GM21526 (cell line): ENCODE measurements around the gene PROM2.

Source experiments
- ATAC-seq: cut with Tn5 transposase; IDR thresholded peaks from one replicate; pipeline ENCODE4 v1.9.1; 2021; ENCODE audit warnings: moderate library complexity; ENCODE audit not compliant: unreplicated experiment, low FRiP score

PROM2 gene

DNA sequence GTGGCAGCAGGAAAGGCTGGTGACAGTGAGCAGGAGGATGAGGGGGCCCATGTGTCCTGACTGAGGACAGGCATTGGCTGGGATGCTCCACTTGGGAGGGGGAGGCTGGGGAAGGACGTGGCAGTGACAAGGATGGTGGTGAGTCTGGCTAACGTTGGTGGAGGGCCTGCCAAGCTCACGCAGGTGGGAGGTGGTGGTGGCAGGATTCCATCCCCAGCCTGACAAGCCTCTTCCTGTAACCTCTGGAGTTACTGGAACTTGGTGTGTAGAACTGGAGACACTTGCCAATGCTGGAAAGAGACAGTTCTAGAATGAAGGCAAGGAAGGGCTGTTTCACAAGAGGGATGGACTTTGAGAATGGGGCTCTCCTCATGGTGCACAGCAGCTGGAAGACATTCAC lies 8.2 kb downstream of the PROM2 start:
- ATAC-seq: no peak

DNA sequence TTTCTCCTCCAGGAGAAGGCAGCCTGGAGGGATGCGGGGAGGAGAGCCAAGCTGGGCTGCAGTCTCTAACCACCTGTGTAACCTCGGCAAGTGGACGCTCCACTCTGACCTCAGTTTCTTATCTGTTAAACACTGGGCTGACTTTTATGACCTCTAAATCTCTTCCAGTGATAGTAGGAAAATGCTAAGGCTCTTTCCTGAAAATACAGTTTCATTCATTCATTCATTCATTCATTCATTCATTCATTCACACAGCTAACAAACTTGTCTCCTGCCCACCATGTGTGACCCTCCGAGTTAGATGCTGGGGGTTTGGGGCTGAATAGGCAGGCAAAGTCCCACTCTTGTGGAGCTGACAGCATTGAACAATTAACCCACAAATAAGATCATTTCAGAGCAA lies 9.3 kb downstream of the PROM2 start:
- ATAC-seq: no peak

DNA sequence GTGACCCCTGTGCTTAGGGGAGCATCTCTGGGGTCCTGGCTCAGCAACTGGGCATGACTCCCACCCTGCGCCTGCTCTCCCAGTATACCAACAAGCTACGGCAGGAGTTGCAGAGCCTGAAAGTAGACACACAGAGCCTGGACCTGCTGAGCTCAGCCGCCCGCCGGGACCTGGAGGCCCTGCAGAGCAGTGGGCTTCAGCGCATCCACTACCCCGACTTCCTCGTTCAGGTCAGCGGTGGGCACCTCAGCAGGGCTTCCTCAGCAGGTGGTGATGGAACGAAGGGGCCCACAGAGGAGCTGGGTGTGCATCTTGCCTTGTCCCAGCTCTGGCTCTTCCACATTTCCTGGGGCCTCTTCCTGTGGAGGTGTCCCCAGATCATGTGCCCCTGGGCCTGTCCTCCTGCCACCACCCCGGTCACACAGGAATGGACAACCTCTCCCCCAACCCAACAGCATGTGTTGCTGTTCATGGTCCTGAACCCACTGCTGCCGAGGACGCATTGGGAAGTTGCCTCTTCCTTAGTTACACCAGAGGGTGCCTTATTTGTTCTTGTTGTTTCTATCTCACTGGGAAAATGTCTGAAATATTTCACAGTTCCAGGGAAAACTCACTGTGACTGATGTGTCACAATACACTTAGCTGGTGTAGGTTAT lies 10.8 kb downstream of the PROM2 start:
- ATAC-seq: no peak

DNA sequence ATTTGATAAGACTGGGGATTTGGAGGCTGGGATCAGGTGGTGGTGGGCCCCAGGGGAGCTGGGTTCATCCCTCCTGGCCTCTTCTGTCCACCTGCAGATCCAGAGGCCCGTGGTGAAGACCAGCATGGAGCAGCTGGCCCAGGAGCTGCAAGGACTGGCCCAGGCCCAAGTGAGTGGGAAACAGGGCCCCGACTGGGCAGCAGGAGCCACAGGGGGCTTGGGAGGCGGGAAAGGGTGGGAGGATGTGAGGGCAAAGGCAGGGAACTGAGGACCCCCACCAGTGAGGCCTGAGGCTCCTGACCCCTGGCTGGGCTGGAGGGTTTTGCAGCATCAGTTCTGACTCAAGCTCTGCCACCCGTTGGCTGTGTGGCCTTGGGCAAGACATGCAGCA lies 11.3 kb downstream of the PROM2 start:
- ATAC-seq: no peak

DNA sequence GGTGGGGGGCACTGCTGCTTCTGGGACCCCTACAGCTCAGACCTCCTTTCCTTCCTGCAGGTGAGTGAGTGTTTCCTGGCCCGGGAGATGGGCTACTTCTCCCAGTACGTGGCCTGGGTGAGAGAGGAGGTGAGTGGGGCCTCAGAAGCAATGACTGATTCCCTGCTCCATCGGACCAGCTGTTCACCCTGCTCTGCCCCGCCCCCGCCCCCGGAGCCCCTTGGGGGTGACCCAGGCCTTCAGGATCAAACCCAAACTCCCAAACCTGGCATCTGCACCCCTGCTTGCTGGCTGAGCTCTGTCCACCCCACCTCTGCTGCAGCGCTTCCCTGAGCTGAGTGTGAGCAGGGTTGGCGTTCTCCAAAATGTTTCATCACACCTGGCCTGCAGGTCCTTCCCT lies 13.1 kb downstream of the PROM2 start:
- ATAC-seq: no peak

DNA sequence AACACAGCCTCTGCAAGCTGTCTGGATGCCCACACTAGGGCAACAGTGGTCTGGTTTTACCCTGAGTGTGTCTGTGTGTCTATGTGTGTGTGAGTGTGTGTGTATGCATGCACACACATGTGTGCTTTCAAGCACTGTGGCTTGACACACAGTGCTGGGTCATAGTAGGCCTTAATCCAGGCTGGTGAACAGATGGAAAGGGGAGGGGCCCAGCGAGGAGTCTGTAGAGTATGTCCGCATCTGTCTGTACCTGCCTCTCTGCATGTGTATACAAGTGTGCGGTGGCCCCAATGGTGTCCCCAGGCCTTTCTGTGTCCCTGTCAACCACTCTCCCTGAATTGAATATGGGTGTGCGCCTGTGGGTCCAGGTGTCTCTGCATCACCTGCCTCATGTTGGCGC lies 13.6 kb downstream of the PROM2 start:
- ATAC-seq: no peak

DNA sequence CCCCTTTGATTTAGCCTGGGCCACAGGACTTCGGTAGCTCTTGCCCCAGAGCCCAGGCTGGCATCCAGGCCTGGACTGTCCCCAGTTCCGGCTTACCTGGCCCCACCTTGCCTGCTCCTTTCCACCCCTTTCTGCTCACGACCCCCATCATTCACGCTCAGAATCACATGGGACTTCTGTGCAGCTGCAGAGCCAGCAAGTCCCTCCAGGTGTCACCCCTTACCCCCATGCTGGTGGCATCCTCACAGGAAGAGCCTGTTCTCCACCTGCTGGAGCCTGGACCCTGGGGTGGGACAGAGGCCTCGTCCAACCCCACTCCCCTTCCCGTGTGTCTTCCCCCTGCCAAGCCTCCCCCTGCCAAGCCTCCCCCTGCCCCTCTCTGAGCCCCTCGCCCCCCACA lies 15.0 kb downstream of the PROM2 start:
- ATAC-seq: no peak

DNA sequence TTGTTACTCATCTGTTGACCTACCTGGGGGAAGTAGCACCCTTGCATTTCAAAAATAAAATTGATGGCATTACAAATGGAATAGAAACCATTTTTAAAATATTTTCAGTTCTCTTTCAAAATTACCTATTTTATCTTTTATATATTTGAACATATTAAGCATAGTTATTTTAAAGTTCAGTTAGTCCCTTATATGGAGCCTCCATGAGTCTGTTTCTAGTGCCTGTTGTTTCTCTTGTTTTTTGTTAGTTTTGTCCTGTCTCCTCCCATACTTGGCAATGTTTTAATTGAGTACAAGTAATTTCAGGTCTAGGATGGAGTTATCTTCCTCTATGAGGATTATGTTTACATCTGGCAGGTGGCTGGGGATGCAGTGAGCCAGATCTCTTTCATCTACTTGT lies 17.0 kb downstream of the PROM2 start:
- ATAC-seq: no peak

DNA sequence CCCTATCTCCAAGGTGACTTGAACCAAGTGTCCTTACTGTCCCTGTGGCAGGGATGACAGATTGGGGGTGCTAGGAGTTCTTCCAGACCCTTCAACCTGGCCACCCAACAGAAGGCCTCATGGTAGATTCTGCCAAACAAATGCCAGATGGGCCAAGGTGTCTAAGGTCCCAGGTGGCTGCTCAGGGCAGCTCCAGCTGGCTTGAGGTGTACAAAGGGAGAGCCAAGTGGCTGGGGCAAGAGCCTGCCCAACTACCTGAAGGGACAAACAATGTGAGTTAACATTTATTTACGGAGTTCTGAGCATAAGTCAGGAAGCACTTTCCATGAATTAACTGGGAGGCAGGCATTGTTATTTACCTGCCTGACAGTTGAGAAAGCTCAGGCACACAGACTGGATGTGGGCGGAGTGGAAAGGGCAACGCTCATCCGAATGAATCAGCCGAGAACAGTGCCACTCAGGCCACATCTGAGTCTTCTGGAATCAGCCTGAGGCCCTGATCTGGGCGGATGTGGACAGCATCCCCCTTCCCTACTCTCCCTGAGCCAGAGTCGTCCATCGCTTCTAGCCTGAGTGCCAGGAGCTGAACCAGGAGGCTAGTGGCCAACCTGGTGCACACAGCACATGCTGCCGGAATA lies 18.5 kb downstream of the PROM2 start:
- ATAC-seq: no peak

DNA sequence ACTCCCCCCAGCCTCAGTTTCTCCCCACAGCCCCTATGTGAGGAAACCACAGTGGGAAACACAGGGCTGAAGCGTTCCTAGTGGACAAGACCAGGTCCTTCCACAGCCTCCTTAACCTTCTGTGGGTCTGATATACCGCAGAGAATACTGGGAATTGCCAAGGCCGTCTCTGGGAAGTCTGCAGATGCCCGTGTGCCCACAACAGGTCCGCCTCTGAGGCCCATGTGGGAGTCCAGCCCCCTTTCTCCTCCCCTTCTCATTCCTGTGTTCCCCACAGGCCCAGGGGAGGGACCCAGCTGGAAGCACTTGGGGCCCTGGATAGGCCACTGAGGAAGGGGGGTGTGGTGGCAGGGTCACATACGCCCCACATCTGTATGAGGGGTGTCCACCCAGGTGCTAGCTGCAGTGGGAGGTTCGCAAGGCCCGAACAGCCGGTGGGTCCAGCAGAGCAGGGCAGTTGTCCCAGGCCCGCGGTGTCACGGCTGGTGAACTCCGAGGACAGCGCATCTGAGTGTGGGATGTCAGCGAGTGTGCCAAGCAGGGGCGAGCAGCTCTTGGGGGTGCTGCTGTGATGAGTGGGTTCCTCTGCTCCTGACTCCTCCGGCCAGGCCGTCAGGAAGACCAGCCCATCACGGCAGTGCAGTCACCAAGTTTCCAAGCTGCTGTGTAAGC lies 20.5 kb downstream of the PROM2 start:
- no peak for ATAC-seq

DNA sequence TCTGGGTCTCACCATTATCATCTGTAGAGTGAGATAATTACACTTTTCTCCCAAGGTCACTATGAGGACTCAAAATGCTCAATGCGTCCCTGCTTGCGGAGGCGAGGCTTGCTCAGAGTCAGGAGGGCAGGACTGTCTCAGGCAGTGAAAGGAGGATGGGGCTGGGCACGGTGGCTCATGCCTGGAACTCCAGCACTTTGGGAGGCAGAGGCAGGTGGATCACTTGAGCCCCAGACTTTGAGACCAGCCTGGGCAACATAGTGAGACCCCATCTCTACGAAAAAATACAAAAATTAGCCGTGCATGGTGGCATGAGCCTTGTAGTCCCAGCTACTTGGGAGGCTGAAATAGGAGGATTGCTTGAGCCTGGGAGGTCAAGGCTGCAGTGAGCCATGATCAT lies 21.1 kb downstream of the PROM2 start:
- no peak for ATAC-seq

DNA sequence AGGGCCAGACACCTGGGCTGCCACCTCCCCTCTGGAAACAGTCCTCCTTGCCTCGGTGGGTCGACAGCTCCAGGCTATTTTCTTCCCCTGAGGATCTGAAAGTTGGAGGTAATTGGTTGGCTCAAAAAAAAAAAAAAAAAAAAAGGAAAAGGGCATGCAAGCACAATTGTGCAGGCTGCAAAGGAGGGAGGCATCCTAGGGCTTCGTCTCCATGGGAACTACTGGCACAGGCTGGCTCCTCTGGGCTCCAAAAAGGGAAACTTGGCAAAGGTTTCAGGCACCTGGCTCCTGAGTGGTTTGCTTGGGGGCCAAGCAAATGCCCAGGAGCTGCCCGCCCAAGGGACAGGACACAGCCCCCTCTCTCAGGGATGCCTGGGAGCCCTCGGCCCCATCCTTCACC lies 21.8 kb downstream of the PROM2 start:
- no peak for ATAC-seq

DNA sequence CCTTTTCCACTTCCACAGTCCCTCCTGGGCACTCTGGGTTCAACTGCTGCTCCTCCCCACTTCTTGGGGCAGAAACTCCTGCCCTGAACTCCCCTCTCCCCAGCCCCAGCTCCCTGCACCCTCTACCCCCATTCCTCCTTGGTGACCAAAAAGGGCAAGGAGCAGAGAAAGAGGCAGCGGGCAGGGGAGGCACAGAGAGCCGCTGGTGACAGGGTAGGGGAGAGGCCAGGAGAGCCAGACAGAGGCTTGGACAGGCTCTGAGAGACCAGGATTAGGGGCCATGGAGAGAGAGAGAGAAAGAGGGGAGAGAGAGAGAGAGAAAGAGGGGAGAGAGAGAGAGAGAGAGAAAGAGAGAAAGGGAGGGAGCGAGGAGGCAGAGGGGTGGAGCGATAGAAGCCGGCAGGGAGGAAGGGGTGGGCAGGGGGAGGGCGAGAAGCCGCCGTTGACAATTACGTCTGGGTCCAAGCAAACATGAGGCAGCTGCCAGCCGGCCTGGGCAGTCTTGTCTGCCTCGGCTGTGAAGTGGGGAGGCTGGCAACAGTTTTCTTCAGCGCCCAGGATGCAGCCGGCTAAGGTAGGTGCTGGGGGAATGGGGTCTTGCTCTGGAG lies 22.7 kb downstream of the PROM2 start, which contains the start of gene KCNIP3:
TSS of gene KCNIP3 (plus strand) at position 468 of the 608 bp plus-strand sequence. CDS start at position 560, 92 bp downstream.
- no peak for ATAC-seq

DNA sequence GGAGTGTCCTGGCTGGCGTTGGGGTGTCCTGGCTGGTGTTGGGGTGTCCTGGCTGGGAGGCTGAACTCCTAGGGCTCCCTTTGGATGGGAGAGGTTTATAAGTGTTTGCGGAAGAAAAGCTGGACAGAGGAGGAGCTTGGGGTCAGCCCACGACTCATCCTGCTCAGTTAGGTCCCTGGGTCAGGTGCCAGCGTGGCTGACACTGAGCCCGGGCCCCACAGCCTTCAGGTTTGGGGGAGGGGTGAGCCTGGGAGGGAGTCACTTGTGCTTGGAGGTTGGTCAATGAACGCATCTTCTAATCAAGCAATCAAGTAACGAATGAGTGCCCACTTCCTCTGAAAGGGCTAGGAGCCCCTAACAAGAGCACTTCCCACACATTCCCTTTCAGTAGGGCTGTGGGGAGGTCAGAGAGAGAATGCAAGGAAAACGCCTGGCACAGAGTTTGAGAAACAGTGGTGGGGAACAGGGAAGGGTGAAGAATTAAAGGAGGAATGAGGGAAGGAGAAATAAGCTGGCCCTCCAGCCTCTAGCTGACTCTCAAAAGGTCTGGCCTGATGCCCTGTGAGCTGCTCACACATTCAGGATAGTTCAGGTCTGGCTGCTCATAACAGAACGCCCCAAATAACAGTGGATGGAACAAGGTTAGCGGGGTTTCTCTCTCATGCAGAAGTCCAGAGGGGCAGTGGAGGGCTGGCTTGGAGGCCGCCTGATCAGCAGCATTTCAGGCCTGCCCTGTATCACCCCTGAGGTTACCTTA lies 23.6 kb downstream of the PROM2 start:
- no peak for ATAC-seq

DNA sequence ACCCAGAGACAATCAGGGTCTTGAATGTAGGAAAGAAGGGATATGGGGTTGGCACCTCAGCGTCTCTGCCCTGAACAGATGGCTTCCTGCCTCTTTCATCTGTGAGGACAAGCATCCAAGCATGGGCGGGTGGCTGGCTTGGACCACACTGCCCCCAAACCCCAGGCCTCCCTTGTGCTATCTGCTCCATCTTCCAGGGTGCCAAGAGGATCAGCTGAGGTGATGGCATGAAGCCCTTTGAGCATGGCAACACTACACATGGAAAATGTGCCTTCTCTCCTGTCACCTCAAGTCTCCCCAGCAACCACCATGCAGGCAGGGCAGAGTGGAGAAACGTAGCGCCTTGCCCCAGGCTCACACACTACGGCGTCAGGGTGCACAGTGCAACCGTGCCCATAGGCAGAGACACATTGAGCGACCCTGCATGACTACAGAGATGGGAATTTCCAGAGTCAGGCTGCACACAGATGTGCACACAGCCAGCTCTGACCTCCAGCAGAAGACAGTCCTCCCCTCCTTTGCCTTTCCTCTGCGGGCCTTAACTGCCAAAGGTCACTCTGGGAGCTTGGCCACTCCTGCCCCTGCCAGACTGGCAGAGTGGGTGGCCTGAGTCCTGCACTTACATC lies 24.4 kb downstream of the PROM2 start:
- no peak for ATAC-seq

DNA sequence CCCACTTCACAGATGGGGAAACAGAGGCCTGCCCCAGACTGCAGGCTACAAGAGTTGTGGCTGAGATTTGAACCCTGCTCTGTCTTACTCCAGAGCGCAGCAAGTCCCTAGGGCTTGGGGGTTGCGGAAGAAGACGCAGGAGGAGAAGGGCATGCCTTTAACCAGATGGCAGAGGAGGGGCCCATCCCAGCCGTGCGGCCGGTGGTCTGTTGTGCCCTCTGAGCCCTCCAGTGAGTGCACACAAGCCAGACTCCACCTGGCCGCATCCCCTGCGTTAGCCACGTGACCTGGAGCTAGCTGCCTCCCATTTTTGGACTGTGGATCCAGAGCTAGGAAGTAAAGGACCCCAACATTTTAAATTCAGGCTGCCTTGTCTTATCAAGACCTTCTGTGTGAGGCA lies 25.7 kb downstream of the PROM2 start:
- no peak for ATAC-seq

DNA sequence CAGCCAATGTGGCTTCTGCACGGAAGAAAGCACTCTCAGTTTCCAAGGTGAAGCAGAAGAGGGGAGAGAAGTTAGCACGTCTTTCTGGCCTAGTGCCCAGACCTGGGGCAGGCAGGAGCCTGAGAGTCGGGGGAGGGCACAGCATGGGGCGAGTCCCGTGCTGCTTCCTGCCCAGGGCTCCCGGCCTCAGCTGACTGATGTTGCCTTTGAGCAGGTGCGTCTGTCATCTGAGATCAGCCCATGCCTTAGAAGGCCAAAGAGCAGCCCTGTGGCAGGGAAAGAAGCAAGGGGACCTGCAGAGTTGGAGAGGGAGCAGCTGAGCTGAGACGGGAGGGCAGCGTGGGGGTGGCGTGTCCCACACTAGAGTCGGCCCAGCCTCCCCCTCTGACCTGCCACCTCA lies 26.2 kb downstream of the PROM2 start:
- ATAC-seq: no peak

DNA sequence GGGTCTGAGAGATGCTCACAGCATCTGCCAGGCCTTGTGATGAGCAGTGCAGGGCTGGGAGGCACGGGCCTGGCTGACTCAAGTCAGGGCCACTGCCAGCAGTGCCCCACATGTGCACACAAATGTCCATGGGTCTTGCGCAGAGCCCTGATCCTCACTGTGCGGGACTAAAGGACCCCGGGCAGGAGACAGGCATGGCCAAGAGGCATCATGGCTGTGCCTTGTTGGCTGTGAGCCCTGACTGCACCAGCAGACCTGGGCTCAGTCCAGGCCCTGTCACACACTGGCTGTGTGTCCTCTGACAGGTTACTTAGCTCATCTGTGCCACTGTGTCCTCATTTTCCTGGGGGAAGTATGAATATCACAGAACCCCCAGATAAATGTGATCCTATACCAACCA lies 26.9 kb downstream of the PROM2 start:
- ATAC-seq: no peak

DNA sequence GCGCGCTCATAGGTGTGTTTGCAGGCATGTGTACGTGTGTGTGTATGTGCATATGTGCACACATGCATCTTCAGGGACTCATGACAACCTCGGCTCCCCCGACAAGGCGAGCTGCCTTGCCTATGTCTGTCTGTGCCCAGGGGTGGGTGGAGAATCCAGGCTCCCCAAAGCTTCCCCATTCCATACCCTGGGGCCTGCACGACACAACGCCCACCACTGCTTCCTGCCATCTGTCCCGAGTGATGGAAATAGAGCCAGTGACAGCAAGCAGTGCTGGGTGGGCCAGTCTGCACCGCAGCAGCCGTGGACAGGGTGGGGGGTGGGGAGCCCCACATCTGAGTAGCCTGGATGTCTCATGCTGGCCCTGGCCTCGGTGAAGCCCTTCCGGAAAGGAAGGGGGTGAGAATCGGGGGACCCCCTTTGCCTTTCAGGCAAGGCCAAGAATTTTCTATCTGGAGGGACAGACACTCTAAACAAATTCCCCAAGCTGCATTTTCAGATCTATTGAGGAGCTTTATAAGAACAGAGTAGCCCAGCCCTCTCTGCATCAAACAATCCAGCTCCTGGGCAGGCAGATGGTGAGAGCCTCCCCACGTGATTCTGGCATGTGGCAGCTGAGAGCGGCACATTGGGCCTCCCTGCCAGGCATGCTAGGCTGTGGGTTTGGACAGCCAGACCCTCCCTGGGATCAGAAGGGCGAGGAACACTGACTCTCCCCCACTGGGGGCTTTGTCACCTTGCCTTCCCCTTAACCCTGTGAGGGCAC lies 27.8 kb downstream of the PROM2 start:
- ATAC-seq: no peak
